Stimulated activated CD8-positive, alpha-beta memory T cell treated with anti-CD3 and anti-CD28 coated beads, Interleukin-4, amount 100 ng/mL, for 24 hours (primary cell): ENCODE results near the gene SNAPC2.
"Not testable (repeated sequence)": the region's sequence is repeated elsewhere in the genome, so short reads cannot be mapped to it uniquely, and the experiment has no call there.

Source experiments
- DNase-seq: peaks from one replicate; pipeline ENCODE4 v3.0.0-alpha.2; 2020; ENCODE audit warnings: low read depth

The SNAPC2 gene

GRCh38 chr19:7933828-7934725, 13.9 kb downstream of the SNAPC2 start:
- DNase-seq, result no peak

- no peak for DNase-seq
These were observed 14.6 kb downstream of the SNAPC2 start for GRCh38 chr19:7934766-7935165.

DNA sequence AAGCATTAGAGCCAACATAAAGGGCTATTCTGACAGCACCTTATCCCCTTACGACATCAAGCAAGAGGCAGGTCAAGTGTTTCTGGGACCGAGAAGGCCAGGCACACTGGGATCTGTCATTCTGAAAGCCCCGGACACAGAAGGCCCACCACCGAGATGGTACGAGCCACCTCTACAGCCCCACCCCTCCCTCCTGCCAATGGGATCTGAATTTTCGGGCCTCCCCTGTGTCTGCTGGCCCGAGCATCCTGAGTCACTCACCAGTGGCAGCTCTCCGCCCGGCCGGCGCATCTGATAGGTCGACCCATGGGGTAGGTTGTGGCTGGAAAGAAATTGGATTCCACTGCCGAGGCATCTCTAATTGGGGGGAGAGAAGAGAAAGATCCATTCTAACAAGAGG, 20.7 kb downstream of the SNAPC2 start:
- DNase-seq, result no peak

DNA sequence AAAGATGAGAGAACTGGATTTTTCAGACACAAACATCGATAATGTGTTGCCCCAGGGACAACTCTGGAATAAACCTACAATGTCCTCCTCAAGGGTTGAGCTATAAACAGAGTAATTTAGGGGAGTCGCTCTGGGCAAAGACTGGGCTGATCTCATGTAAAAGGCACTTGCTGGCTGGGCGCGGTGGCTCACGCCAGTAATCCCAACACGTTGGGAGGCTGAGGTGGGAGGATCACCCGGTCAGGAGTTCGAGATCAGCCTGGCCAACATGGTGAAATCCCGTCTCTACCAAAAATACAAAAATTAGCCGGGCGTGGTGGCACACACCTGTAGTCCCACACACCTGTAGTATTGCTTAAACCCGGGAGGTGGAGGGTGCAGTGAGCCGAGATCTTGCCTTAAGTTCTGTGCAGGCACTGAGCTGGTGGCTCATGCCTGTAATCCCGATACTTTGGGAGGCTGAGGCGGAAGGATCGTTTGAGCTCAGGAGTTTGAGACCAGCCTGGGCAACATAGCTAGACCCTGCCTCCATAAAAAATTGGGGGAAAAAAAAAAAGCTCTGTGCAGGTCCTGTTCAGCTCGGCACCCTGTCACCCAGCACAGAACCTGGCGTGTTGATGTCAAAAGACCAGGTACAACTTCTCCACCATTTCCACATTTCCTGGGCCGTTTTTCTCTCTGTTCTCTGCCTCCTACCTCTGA, 21.9 kb downstream of the SNAPC2 start:
- DNase-seq, result no peak

DNA sequence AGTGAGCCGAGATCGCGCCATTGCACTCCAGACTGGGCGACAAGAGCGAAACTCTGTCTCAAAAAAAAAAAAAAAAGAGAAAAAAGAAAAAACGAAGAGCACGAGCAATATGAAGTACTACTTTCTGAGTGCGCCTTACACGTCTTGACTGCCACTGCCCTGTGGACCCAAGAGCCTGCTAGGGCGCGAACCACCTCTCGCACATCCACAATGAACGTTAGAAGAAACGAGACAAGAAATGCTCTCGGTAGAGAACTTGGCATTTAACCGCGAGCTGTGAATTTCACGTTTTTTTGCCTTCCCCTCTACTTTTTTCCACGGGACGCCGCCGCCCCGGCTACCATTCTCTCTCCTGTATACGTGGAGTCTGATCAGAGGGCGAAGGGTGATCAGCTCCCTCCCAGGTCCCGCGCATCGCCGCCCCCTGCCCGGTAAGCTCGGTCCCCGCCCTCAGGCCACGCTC, 22.9 kb downstream of the SNAPC2 start:
- DNase-seq, result no peak

- DNase-seq, result peak; percentile 96
These were observed 23.5 kb downstream of the SNAPC2 start, which contains the start of gene TIMM44 for GRCh38 chr19:7943444-7944176. TIMM44 (minus strand) TSS chr19:7943666; CDS start chr19:7943651, 15 bp downstream.

- DNase-seq, result peak; percentile 76
These were observed 24.1 kb downstream of the SNAPC2 start for GRCh38 chr19:7944177-7944761.

GRCh38 chr19:7947939-7948338, 27.8 kb downstream of the SNAPC2 start:
- no peak for DNase-seq

GRCh38 chr19:7953060-7953459, 32.9 kb downstream of the SNAPC2 start:
- DNase-seq, result no peak

DNA sequence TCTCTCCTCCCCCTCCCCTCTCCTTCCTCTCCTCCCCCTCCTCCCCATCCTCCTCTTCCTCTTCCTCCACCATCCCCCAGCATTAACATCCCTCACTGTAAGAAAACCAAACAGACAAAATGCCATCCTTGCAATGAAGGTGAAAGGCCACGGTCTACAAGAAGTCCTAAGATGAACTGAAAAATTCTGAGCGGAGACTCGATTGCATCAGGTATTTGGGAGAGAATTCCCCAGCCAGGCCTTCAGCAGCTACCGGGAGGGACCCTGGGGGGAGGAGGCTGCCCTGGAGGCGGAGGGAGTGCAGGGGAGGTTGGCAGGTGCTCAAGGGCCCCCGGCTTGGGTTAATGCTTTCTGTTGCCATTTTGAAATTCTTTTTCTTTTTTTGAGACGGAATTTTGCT, 33.4 kb downstream of the SNAPC2 start:
- DNase-seq, result no peak

DNA sequence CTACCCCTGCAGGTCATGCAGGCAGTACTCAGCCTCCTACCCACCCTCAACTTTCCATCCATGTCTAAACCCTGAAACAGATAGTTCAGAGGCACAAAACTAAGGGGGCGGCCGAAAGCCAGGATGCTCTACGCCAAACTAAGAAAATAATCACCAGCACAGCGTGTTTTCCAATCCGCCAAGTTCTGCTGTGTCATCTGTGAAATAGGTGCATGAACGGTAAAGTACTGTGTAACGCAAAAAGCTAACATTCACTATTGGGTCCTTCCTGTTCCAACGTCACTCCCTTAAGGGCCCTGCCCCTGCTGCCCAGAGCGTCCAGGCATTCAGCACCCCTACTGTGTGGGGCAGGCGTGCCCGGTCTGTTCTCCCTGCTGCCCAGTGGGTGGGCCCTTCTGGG, 35.6 kb downstream of the SNAPC2 start:
- no peak for DNase-seq

DNA sequence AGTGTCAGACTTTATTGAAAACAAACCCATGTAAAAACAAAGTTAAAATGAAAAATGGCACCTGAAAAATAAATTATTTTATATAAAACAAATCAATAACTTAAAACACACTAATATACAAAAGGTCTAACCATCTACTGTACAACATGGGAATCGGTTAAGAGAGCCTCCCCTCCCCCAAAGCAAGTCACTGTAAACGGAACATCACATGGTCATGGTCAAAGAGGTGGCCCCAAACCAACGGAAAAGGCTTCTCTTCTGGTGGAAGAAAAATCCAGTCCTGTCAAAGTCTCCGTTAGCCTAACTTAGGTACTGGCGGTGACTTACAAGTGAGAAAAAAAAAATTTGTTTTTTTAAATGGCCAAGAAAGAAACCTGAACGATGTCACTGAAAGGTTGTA, 39.1 kb downstream of the SNAPC2 start:
- no peak for DNase-seq

- not testable (repeated sequence) for DNase-seq
These were observed 40.9 kb downstream of the SNAPC2 start for GRCh38 chr19:7961082-7961481.

DNA sequence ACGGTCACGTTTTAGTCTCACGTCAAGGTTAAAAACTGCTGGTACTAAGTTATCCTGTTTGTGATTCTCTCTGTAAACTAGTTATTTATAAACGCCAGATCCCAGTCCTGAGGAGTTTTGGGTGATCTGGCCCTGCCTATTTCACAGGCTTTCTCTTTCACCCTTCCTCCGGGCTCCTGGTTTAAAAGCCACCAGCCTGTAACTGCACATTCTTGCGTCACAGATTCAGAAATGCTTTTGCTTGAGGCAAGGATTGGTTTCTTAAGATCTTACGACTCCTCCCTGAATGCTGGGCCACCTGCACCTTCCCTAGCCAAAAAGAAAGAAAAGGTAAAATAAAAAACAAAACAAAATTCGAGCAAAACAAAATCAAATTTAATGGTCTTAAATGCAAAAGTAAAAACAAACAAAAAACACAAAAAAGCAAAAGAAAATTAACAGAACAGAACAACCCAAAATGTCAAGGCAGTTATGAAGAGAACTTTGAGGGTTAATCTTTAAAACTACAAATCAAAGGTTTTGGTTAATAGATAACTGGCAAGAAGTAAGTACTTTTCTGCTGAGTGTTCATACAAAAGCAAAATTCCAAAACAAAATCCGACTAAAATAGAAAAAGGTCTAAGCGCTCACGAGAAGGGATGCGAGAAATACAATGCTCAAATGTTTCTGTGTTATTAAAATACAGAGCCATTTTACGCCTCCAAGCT, 41.9 kb downstream of the SNAPC2 start:
- DNase-seq, result no peak

GRCh38 chr19:7962644-7963268, 42.6 kb downstream of the SNAPC2 start:
- no peak for DNase-seq

GRCh38 chr19:7963566-7963965, 43.4 kb downstream of the SNAPC2 start:
- DNase-seq, result no peak

DNA sequence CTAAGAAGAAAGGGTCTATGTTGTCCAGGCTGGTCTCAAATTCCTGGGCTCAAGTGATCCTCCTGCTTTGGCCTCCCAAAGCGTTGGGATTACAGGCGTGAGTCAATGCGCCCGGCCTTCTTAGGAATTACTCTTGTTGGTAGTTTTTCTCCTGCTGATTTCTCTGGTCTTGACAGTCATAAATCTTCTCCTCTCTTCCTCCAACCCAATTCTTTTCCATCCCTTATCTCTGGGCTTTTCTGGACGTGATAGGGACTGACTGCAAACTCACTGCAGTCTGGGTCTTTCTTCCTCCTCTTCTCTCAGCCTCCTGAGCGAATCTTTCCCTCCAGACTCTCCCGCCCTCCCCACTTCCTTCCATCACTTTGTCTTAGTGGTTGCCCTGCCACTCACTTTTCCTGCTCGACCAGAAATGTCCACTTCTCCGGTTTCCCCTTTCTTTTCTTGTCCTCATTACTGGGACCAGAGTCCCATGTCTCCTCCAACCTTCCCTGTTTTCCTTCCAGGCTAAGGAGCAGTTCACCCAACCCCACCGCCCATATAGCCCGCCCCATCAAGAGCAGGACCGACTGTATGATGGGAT, 45.2 kb downstream of the SNAPC2 start:
- no peak for DNase-seq

GRCh38 chr19:7965921-7966665, 46.0 kb downstream of the SNAPC2 start:
- DNase-seq, result no peak

DNA sequence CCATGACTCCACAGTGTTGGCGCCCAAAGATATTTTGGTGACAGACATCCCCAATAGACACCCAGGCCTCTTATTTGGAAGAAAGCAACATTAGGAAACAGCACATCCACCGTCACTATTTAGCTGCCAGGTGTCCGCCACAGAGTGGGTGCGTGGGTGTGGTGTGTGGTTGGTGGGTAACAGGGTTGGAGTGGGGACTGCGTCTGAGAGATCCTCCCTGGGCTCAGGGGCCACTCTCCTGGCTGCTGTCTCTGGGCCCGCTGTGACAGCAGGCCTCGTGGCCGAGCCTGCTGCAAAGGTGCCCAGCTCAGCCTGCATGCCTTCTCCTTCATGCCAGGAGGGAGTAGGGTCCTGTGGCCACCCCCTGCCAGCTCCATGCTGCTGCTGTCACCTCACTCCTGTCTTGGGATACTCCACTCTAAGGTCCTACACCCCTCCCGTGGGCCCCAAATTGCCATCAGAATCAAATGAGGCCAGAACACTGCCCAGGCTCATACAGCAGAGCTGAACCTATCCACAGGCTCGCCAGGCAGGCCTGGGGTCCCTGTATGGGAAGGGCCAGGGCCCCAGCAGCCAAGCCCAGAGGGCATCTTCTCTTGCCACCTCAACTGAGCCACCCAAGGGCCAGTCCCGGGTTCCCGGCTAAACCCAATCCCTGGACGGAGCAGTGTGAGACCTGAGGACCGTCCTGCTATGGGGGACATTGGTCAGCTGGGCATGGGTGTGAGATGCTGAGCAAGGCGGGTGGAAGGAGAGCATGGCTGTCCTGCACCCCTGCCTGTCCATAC, 48.1 kb downstream of the SNAPC2 start:
- no peak for DNase-seq
